ENCODE measurements around the gene APOM. TPM values are rescaled to one million over a fixed set of nuclear protein-coding genes. Genes with fewer than 3 reads are reported as not detected.

The APOM gene
- total and polyA plus RNA-seq, 4 experiments from 2014 or later = 1.3 to 5.2 (median 3.2) TPM

GRCh38 chr6:31631681-31632278 is 23.9 kb upstream of the APOM start:
- Mint-ChIP-seq H3K4me1 (peaks cover 0 to 5% (median 3%) of the 10 kb centered on the region in 4 donors), H3K36me3 (peaks cover 52 to 91% of the 10 kb centered on the region in 2 donors), H3K27me3 (no peaks in the 10 kb centered on the region), H3K27ac (no peak overlapping the region), H3K9me3 (no peaks in the 10 kb centered on the region), H3K4me3 (no peak overlapping the region)
- H3K36me3 ChIP-seq (ENCODE audit: insufficient read depth, low read length) = peaks cover 99% of the 10 kb centered on the region
- H3K4me1 ChIP-seq (ENCODE audit: insufficient read depth, low read length) = no peaks in the 10 kb centered on the region
- H3K9me3 ChIP-seq (ENCODE audit: control insufficient read depth in 1 of 2, low read length in 2 of 2) = no peaks in the 10 kb centered on the region
- H3K27ac ChIP-seq (ENCODE audit: low read depth, low read length) = no peak overlapping the region
- H3K4me3 ChIP-seq (ENCODE audit: low read length in 2 of 2) = no peak overlapping the region
- intact Hi-C loops (cut with micrococcal nuclease) = no loop called here
- H3K27me3 ChIP-seq (ENCODE audit: insufficient read depth, low read length) = no peaks in the 10 kb centered on the region
- CTCF ChIA-PET (ENCODE audit: partially characterized antibody) = no interaction called here
- POLR2A ChIA-PET (ENCODE audit: partially characterized antibody) = no interaction called here
- DNase-seq = no peak

GRCh38 chr6:31632279-31632946 is 23.3 kb upstream of the APOM start:
- H3K36me3 ChIP-seq (ENCODE audit: insufficient read depth, low read length) = peaks cover 98% of the 10 kb centered on the region
- no peaks in the 10 kb centered on the region for H3K9me3 Mint-ChIP-seq
- intact Hi-C loops (cut with micrococcal nuclease) = no loop called here
- H3K27ac Mint-ChIP-seq = peak overlapping the region in 3 of 7 donors; percentile 23 to 53 (median 27)
- no peaks in the 10 kb centered on the region for H3K27me3 ChIP-seq (ENCODE audit: insufficient read depth, low read length)
- POLR2A ChIA-PET (ENCODE audit: partially characterized antibody) = interaction anchor here (1.5 kb wide), 1 partner anchor 10 kb away, joined by 5 read pairs; no protein-coding TSS in a partner anchor
- H3K4me3 Mint-ChIP-seq = no peak overlapping the region
- DNase-seq = no peak
- H3K4me3 ChIP-seq (ENCODE audit: low read length in 2 of 2) = no peak overlapping the region
- H3K4me1 ChIP-seq (ENCODE audit: insufficient read depth, low read length) = no peaks in the 10 kb centered on the region
- no peaks in the 10 kb centered on the region for H3K9me3 ChIP-seq (ENCODE audit: control insufficient read depth in 1 of 2, low read length in 2 of 2)
- CTCF ChIA-PET (ENCODE audit: partially characterized antibody) = no interaction called here
- no peak overlapping the region for H3K27ac ChIP-seq (ENCODE audit: low read depth, low read length)
- H3K4me1 Mint-ChIP-seq = peaks cover 0 to 4% (median 3%) of the 10 kb centered on the region in 4 donors
- no peaks in the 10 kb centered on the region for H3K27me3 Mint-ChIP-seq
- peaks cover 52 to 94% of the 10 kb centered on the region in 2 donors for H3K36me3 Mint-ChIP-seq

- peaks cover 94% of the 10 kb centered on the region for H3K36me3 ChIP-seq (ENCODE audit: insufficient read depth, low read length)
- H3K4me3 ChIP-seq (ENCODE audit: low read length in 2 of 2) = no peak overlapping the region
- no peak for DNase-seq
- ChIA-PET CTCF (ENCODE audit: partially characterized antibody) (interaction anchor here (1.0 to 1.5 kb wide), 2 partner anchors 11 to 35 kb away, joined by 3 read pairs; no protein-coding TSS in a partner anchor), POLR2A (ENCODE audit: partially characterized antibody) (interaction anchor here (0.6 to 1.5 kb wide), 2 partner anchors 10 to 11 kb away, joined by 3 to 5 read pairs; no protein-coding TSS in a partner anchor)
- no peaks in the 10 kb centered on the region for H3K9me3 ChIP-seq (ENCODE audit: control insufficient read depth in 1 of 2, low read length in 2 of 2)
- Mint-ChIP-seq H3K4me1 (peaks cover 0 to 4% (median 3%) of the 10 kb centered on the region in 4 donors), H3K27ac (peak overlapping the region in 4 of 7 donors; percentile 27 to 79 (median 57)), H3K9me3 (no peaks in the 10 kb centered on the region), H3K27me3 (no peaks in the 10 kb centered on the region), H3K4me3 (no peak overlapping the region), H3K36me3 (peaks cover 42 to 90% of the 10 kb centered on the region in 2 donors)
- intact Hi-C loops (cut with micrococcal nuclease) = no loop called here
- H3K27ac ChIP-seq (ENCODE audit: low read depth, low read length) = no peak overlapping the region
- no peaks in the 10 kb centered on the region for H3K4me1 ChIP-seq (ENCODE audit: insufficient read depth, low read length)
- no peaks in the 10 kb centered on the region for H3K27me3 ChIP-seq (ENCODE audit: insufficient read depth, low read length)
Measured at GRCh38 chr6:31633447-31633846, 22.2 kb upstream of the APOM start.

- peaks cover 42 to 89% of the 10 kb centered on the region in 2 donors for H3K36me3 Mint-ChIP-seq
- H3K4me1 Mint-ChIP-seq = peaks cover 0 to 4% (median 3%) of the 10 kb centered on the region in 4 donors
Measured at GRCh38 chr6:31634131-31634530, 21.6 kb upstream of the APOM start.

GRCh38 chr6:31634969-31635575 is 20.6 kb upstream of the APOM start:
- Histone ChIP-seq H3K27ac (ENCODE audit: low read depth, low read length) (no peak overlapping the region), H3K27me3 (ENCODE audit: insufficient read depth, low read length) (no peaks in the 10 kb centered on the region), H3K36me3 (ENCODE audit: insufficient read depth, low read length) (peaks cover 91% of the 10 kb centered on the region), H3K4me3 (ENCODE audit: low read length in 2 of 2) (no peak overlapping the region), H3K4me1 (ENCODE audit: insufficient read depth, low read length) (no peaks in the 10 kb centered on the region), H3K9me3 (ENCODE audit: control insufficient read depth in 1 of 2, low read length in 2 of 2) (no peaks in the 10 kb centered on the region)
- peaks cover 3 to 6% (median 5%) of the 10 kb centered on the region in 4 donors for H3K4me1 Mint-ChIP-seq
- peaks cover 39 to 86% of the 10 kb centered on the region in 2 donors for H3K36me3 Mint-ChIP-seq
- H3K4me3 Mint-ChIP-seq = no peak overlapping the region
- H3K27me3 Mint-ChIP-seq = no peaks in the 10 kb centered on the region
- H3K27ac Mint-ChIP-seq = peak overlapping the region in 4 of 7 donors; percentile 12 to 52 (median 20)
- H3K9me3 Mint-ChIP-seq = no peaks in the 10 kb centered on the region
- no peak for DNase-seq
- intact Hi-C loops (cut with micrococcal nuclease) = no loop called here
- CTCF ChIA-PET (ENCODE audit: partially characterized antibody) = interaction anchor here (1.2 kb wide), 1 partner anchor 20 kb away, joined by 3 read pairs; the partner anchor contains the start of gene APOM
- POLR2A ChIA-PET (ENCODE audit: partially characterized antibody) = interaction anchor here (1.2 to 1.5 kb wide), 2 partner anchors 58 to 228 kb away, joined by 3 read pairs; partner anchors contain the start of gene NEU1

More at GRCh38 chr6:31634131-31634530, 21.6 kb upstream of the APOM start:
- DNase-seq = no peak
- no peak overlapping the region for H3K27ac ChIP-seq (ENCODE audit: low read depth, low read length)
- no peak overlapping the region for H3K4me3 ChIP-seq (ENCODE audit: low read length in 2 of 2)
- no peak overlapping the region for H3K4me3 Mint-ChIP-seq
- peaks cover 91% of the 10 kb centered on the region for H3K36me3 ChIP-seq (ENCODE audit: insufficient read depth, low read length)
- H3K27ac Mint-ChIP-seq = peak overlapping the region in 3 of 7 donors; percentile 9 to 36 (median 20)
- H3K9me3 ChIP-seq (ENCODE audit: control insufficient read depth in 1 of 2, low read length in 2 of 2) = no peaks in the 10 kb centered on the region
- intact Hi-C loops (cut with micrococcal nuclease) = no loop called here
- H3K27me3 ChIP-seq (ENCODE audit: insufficient read depth, low read length) = no peaks in the 10 kb centered on the region
- H3K4me1 ChIP-seq (ENCODE audit: insufficient read depth, low read length) = no peaks in the 10 kb centered on the region
- H3K9me3 Mint-ChIP-seq = no peaks in the 10 kb centered on the region
- no peaks in the 10 kb centered on the region for H3K27me3 Mint-ChIP-seq
- ChIA-PET CTCF (ENCODE audit: partially characterized antibody) (interaction anchor here (1.0 to 1.5 kb wide), 2 partner anchors 11 to 36 kb away, joined by 3 read pairs; no protein-coding TSS in a partner anchor), POLR2A (ENCODE audit: partially characterized antibody) (interaction anchor here (0.6 to 1.5 kb wide), 2 partner anchors 9 to 57 kb away, joined by 3 read pairs; no protein-coding TSS in a partner anchor)

- Histone ChIP-seq H3K4me1 (ENCODE audit: insufficient read depth, low read length) (no peaks in the 10 kb centered on the region), H3K4me3 (ENCODE audit: low read length in 2 of 2) (no peak overlapping the region), H3K27ac (ENCODE audit: low read depth, low read length) (no peak overlapping the region), H3K9me3 (ENCODE audit: control insufficient read depth in 1 of 2, low read length in 2 of 2) (no peaks in the 10 kb centered on the region), H3K27me3 (ENCODE audit: insufficient read depth, low read length) (no peaks in the 10 kb centered on the region), H3K36me3 (ENCODE audit: insufficient read depth, low read length) (peaks cover 91% of the 10 kb centered on the region)
- Mint-ChIP-seq H3K4me1 (peaks cover 3 to 6% (median 5%) of the 10 kb centered on the region in 4 donors), H3K36me3 (peaks cover 40 to 85% of the 10 kb centered on the region in 2 donors), H3K9me3 (no peaks in the 10 kb centered on the region), H3K27me3 (no peaks in the 10 kb centered on the region), H3K27ac (peak overlapping the region in 1 of 7 donors; percentile 57), H3K4me3 (no peak overlapping the region)
- intact Hi-C loops (cut with micrococcal nuclease) = no loop called here
- no peak for DNase-seq
- CTCF ChIA-PET (ENCODE audit: partially characterized antibody) = no interaction called here
- POLR2A ChIA-PET (ENCODE audit: partially characterized antibody) = interaction anchor here (1.7 to 3.1 kb wide), 2 partner anchors 15 to 28 kb away, joined by 3 to 23 read pairs; partner anchors contain the start of genes BAG6 and GPANK1
Measured at GRCh38 chr6:31636698-31637596, 18.7 kb upstream of the APOM start.

All from CD4-positive, alpha-beta memory T cell (primary cell).